GM15510 (cell line): ENCODE data around the gene WNT10A.

ENCODE experiments used
- POLR2A ChIP-seq: IDR thresholded peaks from 3 replicates; pipeline ENCODE4 v1.6.1; 2011; ENCODE audit warnings: borderline replicate concordance; ENCODE audit not compliant: insufficient read length; ENCODE audit errors: extremely low read depth

WNT10A gene

GRCh38 chr2:218910741-218911140, 30.1 kb downstream of the WNT10A start:
- TF ChIP-seq POLR2A, result no peak

- TF ChIP-seq POLR2A, result no peak
Measured at GRCh38 chr2:218920504-218920903, 39.9 kb downstream of the WNT10A start.

GRCh38 chr2:218924757-218925156, 44.1 kb downstream of the WNT10A start:
- no peak for TF ChIP-seq POLR2A

- TF ChIP-seq POLR2A, result no peak
Measured at GRCh38 chr2:218925434-218925833, 44.8 kb downstream of the WNT10A start.

GRCh38 chr2:218927422-218927821, 46.8 kb downstream of the WNT10A start:
- no peak for TF ChIP-seq POLR2A

GRCh38 chr2:218927876-218928275, 47.2 kb downstream of the WNT10A start:
- TF ChIP-seq POLR2A, result no peak
